HG02870 (cell line): ENCODE measurements around the gene ATG9A.
"Not testable (repeated sequence)": the region's sequence is repeated elsewhere in the genome, so short reads cannot be mapped to it uniquely, and the experiment has no call there.

Experiments
- ATAC-seq: cut with Tn5 transposase; IDR thresholded peaks from one replicate; pipeline ENCODE4 v1.9.1; 2021; ENCODE audit warnings: mild to moderate bottlenecking, moderate library complexity; ENCODE audit not compliant: unreplicated experiment

Gene ATG9A

DNA sequence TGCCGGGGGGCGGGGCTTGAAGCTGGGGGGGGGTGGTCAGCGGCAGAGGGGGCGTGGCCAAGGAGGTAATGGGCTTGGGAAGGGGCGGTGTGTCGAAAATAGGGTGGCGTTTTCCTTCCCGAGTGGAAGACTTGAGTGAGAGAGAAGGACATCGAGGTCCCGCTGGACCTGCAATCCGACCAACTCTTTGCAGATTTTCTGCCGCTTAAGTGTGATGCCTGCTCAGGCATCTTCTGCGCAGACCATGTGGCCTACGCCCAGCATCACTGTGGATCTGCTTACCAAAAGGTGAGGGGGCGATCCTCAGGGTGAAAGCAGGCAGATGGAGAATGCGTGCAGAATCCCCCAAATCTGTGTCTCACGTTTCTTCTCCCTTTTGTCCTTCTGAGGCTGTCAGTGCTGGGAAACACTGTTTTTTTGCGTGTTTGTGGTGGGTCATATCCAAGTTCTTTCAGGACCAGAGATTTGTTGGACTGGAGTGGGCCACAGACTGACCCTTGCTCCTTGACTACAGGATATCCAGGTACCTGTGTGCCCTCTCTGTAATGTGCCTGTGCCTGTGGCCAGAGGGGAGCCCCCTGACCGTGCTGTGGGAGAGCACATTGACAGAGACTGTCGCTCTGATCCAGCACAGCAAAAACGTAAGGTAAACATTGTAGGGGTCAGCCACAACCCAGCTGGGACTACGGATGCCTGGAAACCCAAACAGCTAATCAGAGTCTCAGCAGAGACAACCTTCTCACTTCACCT is 22.1 kb downstream of the ATG9A start:
- no peak for ATAC-seq

DNA sequence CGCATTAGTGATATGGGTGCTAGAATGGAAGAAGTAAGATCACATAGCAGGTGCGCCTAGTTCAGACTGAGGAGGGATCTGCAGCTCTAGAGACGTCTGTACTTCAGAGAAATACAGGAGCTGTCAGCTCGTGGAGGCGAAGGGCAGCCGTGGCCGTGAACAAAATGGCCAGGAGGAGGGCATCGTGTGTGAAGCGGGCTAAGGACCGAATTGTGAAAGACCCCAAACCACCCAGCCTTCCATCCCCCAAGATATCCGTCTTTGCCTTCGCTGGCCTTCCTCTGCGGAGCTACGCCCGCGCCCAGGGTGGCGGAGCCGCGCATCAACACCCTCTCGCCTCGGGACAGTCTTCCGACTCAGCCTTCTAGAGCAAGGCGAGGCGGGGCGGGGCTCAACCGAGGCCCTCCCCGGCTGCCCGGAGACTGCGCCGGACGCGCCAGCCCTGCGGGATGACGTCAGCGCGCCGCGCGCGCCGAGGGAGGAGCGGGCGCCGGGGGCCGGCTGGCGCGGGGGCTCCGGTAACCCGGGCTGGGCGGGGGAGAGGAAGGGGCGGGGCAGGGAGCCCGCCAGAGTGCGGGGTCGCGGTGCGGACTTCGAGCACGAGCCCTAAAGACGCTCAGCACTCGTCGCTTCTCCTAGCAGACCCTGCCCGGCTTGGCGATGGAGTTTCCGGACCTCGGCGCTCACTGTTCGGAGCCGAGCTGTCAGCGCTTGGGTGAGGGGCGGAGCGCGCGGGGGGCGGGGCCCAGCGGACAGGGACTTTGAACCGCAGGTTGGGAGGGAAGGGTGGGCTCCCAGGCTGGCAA is 22.9 kb downstream of the ATG9A start, which contains the start of gene ZFAND2B:
TSS of gene ZFAND2B (plus strand) at position 455 of the 806 bp plus-strand sequence. CDS start at position 661, 206 bp downstream.
- peak; percentile 97 for ATAC-seq

DNA sequence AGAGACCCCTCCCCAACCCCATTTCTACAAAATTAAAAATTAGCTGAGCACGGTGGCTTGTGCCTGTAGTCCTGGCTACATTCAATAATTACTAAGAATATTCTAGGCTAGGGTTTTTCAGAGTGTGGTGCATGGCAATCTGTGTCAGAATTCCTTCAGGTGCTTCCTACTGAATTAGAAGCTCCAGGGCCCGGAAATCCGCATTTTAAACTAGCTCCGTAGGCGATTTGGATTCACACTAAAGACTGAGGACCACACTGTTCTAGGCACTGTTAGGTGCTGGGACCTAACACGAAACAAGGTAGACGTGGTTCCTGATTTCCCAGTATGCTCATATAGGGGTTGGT is 23.5 kb downstream of the ATG9A start:
- no peak for ATAC-seq

- no peak for ATAC-seq
These were observed 24.3 kb downstream of the ATG9A start for GRCh38 chr2:219205165-219205538.

- ATAC-seq = no peak
These were observed 24.8 kb downstream of the ATG9A start for GRCh38 chr2:219204425-219205164.

- ATAC-seq = not testable (repeated sequence)
These were observed 28.1 kb downstream of the ATG9A start for GRCh38 chr2:219201331-219201730.

DNA sequence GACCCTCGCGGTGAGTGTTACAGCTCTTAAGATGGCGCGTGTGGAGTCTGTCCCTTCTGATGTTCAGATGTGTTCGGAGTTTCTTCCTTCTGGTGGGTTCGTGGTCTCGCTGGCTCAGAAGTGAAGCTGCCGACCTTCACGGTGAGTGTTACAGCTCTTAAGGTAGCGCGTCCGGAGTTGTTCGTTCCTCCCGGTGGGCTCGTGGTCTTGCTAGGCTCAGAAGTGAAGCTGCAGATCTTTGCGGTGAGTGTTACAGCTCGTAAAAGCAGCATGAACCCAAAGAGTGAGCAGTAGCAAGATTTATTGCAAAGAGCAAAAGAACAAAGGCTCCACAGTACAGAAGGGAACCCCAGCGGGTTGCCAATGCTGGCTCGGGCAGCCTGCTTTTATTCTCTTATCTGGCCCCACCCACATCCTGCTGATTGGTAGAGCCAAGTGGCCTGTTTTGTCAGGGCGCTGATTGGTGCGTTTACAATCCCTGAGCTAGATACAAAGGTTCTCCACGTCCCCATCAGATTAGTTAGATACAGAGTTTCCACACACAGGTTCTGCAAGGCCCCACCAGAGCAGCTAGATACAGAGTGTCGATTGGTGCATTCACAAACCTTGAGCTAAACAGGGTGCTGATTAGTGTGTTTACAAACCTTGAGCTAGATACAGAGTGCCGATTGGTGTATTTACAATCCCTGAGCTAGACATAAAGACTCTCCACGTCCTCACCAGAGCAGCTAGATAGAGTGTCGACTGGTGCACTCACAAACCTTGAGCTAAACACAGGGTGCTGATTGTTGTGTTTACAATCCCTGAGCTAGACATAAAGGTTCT is 28.7 kb downstream of the ATG9A start:
- not testable (repeated sequence) for ATAC-seq

- ATAC-seq = no peak
These were observed 29.8 kb downstream of the ATG9A start for GRCh38 chr2:219199470-219200211.

GRCh38 chr2:219198974-219199373 is 30.5 kb downstream of the ATG9A start:
- ATAC-seq = no peak

GRCh38 chr2:219197388-219197787 is 32.0 kb downstream of the ATG9A start:
- ATAC-seq = no peak

GRCh38 chr2:219186754-219187456 is 42.5 kb downstream of the ATG9A start:
- peak; percentile 45 for ATAC-seq

- no peak for ATAC-seq
These were observed 45.3 kb downstream of the ATG9A start for GRCh38 chr2:219184121-219184520.

GRCh38 chr2:219183151-219183772 is 46.2 kb downstream of the ATG9A start:
- no peak for ATAC-seq

DNA sequence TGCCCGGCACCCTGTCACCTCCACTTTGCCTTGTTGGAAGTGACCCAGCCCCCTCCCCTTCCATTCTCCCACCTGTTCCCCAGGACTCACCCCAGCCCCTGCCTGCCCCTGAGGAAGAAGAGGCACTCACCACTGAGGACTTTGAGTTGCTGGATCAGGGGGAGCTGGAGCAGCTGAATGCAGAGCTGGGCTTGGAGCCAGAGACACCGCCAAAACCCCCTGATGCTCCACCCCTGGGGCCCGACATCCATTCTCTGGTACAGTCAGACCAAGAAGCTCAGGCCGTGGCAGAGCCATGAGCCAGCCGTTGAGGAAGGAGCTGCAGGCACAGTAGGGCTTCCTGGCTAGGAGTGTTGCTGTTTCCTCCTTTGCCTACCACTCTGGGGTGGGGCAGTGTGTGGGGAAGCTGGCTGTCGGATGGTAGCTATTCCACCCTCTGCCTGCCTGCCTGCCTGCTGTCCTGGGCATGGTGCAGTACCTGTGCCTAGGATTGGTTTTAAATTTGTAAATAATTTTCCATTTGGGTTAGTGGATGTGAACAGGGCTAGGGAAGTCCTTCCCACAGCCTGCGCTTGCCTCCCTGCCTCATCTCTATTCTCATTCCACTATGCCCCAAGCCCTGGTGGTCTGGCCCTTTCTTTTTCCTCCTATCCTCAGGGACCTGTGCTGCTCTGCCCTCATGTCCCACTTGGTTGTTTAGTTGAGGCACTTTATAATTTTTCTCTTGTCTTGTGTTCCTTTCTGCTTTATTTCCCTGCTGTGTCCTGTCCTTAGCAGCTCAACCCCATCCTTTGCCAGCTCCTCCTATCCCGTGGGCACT is 46.9 kb downstream of the ATG9A start:
- no peak for ATAC-seq

- ATAC-seq = no peak
These were observed 47.9 kb downstream of the ATG9A start for GRCh38 chr2:219181531-219181930.

DNA sequence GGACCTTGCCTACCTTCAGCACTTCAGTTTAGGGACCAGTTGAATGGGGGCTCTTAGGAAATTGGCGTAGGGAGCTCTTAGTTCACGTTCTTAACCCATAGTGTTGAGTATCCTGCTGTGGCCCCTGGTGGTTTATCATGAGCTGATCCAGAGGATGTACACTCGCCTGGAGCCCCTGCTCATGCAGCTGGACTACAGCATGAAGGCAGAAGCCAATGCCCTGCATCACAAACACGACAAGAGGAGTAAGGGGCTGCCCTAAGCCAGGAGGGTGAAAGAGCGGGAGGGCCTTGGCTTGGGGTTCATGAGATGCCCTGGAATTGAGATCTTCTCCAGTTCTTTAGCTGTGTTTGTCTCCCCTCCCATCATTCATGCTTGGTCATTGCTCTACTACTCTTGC is 48.5 kb downstream of the ATG9A start:
- ATAC-seq = no peak

- no peak for ATAC-seq
These were observed 49.6 kb downstream of the ATG9A start for GRCh38 chr2:219179601-219180465.
